ENCODE results near the gene MEX3A.
A peak's percentile ranks its signal among the peaks of the same experiment; 100 is the strongest.

The MEX3A gene

GRCh38 chr1:156090138-156090839 is 8.0 kb upstream of the MEX3A start:
- TF ChIP-seq CTCF (IDR thresholded peaks at IDR 0.05; ENCODE audit: low read depth, low read length, missing control alignments) = no peak
- H3K4me3 ChIP-seq (ENCODE audit: low read depth, low read length) = no peak overlapping the region
- no peak for DNase-seq (ENCODE audit: low read depth)

GRCh38 chr1:156089704-156090103 is 7.4 kb upstream of the MEX3A start:
- no peak for TF ChIP-seq CTCF (IDR thresholded peaks at IDR 0.05; ENCODE audit: low read depth, low read length, missing control alignments)
- H3K4me3 ChIP-seq (ENCODE audit: low read depth, low read length) = no peak overlapping the region
- DNase-seq (ENCODE audit: low read depth) = no peak

GRCh38 chr1:156086256-156086662 is 4.0 kb upstream of the MEX3A start:
- no peak for DNase-seq (ENCODE audit: low read depth)
- TF ChIP-seq CTCF (IDR thresholded peaks at IDR 0.05; ENCODE audit: low read depth, low read length, missing control alignments) = no peak
- no peak overlapping the region for H3K4me3 ChIP-seq (ENCODE audit: low read depth, low read length)

GRCh38 chr1:156083800-156084790 is 1.8 kb upstream of the MEX3A start:
- no peak for DNase-seq (ENCODE audit: low read depth)
- TF ChIP-seq CTCF (IDR thresholded peaks at IDR 0.05; ENCODE audit: low read depth, low read length, missing control alignments) = no peak
- no peak overlapping the region for H3K4me3 ChIP-seq (ENCODE audit: low read depth, low read length)

GRCh38 chr1:156081917-156082308 is 352 bp downstream of the MEX3A start:
- no peak for DNase-seq (ENCODE audit: low read depth)
- no peak for TF ChIP-seq CTCF (IDR thresholded peaks at IDR 0.05; ENCODE audit: low read depth, low read length, missing control alignments)
- peak overlapping the region; percentile 63 for H3K4me3 ChIP-seq (ENCODE audit: low read depth, low read length)

GRCh38 chr1:156081180-156081916 is 917 bp downstream of the MEX3A start:
- TF ChIP-seq CTCF (IDR thresholded peaks at IDR 0.05; ENCODE audit: low read depth, low read length, missing control alignments) = no peak
- no peak overlapping the region; the same call in 1 of the 2 replicates for H3K4me3 ChIP-seq (ENCODE audit: low read depth, low read length)
- no peak for DNase-seq (ENCODE audit: low read depth)

All from GM12864 (cell line).